Adrenal gland (tissue), 12 donors: ENCODE data around the gene NUP62CL. TPM values are rescaled to one million over a fixed set of nuclear protein-coding genes. Genes with fewer than 3 reads are reported as not detected.

ENCODE experiments used
- DNase-seq, 7 donors: peaks; one replicate each; pipeline ENCODE4 v3.0.0-alpha.2; 2019 to 2020
- H3K27ac ChIP-seq, 5 donors: fragments of 200-600 bp; sonication (generic) in 4 of 5; 1 replicate in 3 of 5; 2 replicates in 2 of 5; pipeline versions ENCODE4 v1.5.1 to v1.8.0; 2016 to 2020; ENCODE audit warnings: mild to moderate bottlenecking in 1 of 5
- H3K27me3 ChIP-seq: fragments of 200-600 bp; 2 replicates; pipeline ENCODE4 v1.8.0; 2021
- H3K36me3 ChIP-seq, 2 donors: fragments of 200-600 bp; replicated peaks in 1 of 2; 1 replicate in 1 of 2; 2 replicates in 1 of 2; pipeline versions ENCODE4 v1.5.1 to v1.8.0; 2018 to 2022
- H3K4me1 ChIP-seq, 2 donors: fragments of 200-600 bp; replicated peaks in 1 of 2; 1 replicate in 1 of 2; 2 replicates in 1 of 2; pipeline versions ENCODE4 v1.5.1 to v1.8.0; 2018 to 2021
- H3K4me3 ChIP-seq, 4 donors: fragments of 200-600 bp; sonication (generic) in 3 of 4; one replicate each; pipeline ENCODE4 v1.5.1; 2016 to 2018
- H3K9me3 ChIP-seq, 3 donors: fragments of 200-600 bp; sonication (generic) in 1 of 3; replicated peaks in 1 of 3; 1 replicate in 2 of 3; 2 replicates in 1 of 3; pipeline versions ENCODE4 v1.5.1 to v1.8.0; 2016 to 2021
- CTCF ChIP-seq, 6 experiments: fragments of 450-650 bp in 4 of 6; fragments of 200-600 bp in 2 of 6; sonication (generic) in 1 of 6; IDR thresholded peaks; 1 replicate in 5 of 6; 2 replicates in 1 of 6; pipeline versions ENCODE4 v1.5.1 to v1.8.0; 2016 to 2021; ENCODE audit warnings: antibody characterized with exemption in 6 of 6, mild to moderate bottlenecking in 2 of 6, moderate library complexity in 1 of 6
- POLR2A ChIP-seq, 2 donors: fragments of 450-650 bp; IDR thresholded peaks; one replicate each; pipeline ENCODE4 v1.6.1; 2017; ENCODE audit warnings: antibody characterized with exemption in 2 of 2, mild to moderate bottlenecking in 2 of 2, moderate library complexity in 1 of 2
- WGBS, 4 donors: extraction: QIAGEN DNeasy Blood & Tissue Kit in 2 of 4; methylation state at CpG; one replicate each; pipeline versions ENCODE4 v1.1.5 to v1.1.7; 2013 to 2017; 5-methylcytosine and 5-hydroxymethylcytosine counted together
- intact Hi-C, 2 donors: fragments of 100-400 bp; cut with DNase I; formaldehyde crosslinking; loops; one replicate each; pipeline versions ENCODE4 v1.14.1 to v1.15.0; 2022 to 2023
- polyA plus RNA-seq, 3 donors: library from polyadenylated mRNA; stranded (reverse); fragments of 200-250 nt in 2 of 3; fragments of 350-450 nt in 1 of 3; fragmentation: Illumina TruSeq in 1 of 3; extraction: RNeasy Lipid Tissue Mini Kit (QIAGEN cat#74804) in 1 of 3; gene quantifications; one replicate each; pipeline ENCODE4 v1.2.3, GENCODE V29; 2013 to 2014
- total RNA-seq, 9 donors: library from RNA; depleted of rRNA in 4 of 9; stranded (reverse); fragments of >200 nt in 4 of 9; fragments of 120-200 nt in 1 of 9; fragmentation: NEBNext Ultra II Directional in 1 of 9; extraction: Animal tissue kit (Norgen Biotek cat#: 25700) in 1 of 9; gene quantifications; one replicate each; pipeline versions ENCODE4 v1.1.0 to v1.2.4, GENCODE V29; 2013 to 2023
- donor health status: healthy with polysubstance abuse.
- donor health status: Bipolar disorder and iron deficiency.
- donor health status: DM: yes; HTN: yes; CAD: no.
- donor health status: DM: no; HTN: no; CAD: no.
- donor health status: DM: no; HTN: no; CAD: no.
- donor health status: DM: yes; HTN: yes; CAD: no.

The NUP62CL gene
- total and polyA plus RNA-seq, 12 donors: 1.3 to 12.2 (median 4.6) TPM

DNA sequence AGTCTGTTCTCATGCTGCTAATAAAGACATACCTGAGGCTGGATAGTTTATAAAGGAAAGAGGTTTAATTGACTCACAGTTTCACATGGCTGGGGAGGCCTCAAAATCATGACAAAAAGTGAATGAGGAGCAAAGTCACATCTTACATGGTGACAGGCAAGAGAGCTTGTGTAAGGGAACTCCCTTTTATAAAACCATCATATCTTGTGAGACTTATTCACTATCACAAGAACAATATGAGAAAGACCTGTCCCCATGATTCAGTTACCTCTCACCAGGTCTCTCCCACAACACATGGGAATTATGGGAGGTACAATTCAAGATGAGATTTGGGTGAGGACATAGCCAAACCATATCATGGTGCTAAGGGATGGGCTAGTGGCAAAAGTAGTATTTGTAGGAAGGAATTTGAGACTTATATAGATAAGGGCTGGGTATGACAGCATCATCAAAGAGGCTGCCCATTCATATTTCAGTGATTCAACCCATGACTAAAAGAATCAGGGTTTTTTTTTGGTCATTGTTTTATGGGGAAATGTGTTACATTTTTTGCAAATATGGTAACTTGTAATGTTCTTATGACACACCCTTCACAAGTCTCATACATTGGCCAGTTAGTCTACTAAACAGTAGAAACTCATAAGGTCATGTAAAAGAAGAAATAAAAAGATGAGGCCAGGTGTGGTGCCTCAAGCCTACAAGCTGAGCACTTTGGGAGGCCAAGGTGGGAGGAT lies 34.7 kb downstream of the NUP62CL start:
- intact Hi-C loops: no loop called here
- H3K9me3 ChIP-seq: no peaks in the 10 kb centered on the region
- H3K4me1 ChIP-seq: no peaks in the 10 kb centered on the region
- DNase-seq: no peak
- H3K27me3 ChIP-seq: no peaks in the 10 kb centered on the region
- H3K4me3 ChIP-seq: no peak overlapping the region
- H3K27ac ChIP-seq: no peak overlapping the region
- TF ChIP-seq CTCF (IDR thresholded peaks at IDR 0.05) (no peak), POLR2A (IDR thresholded peaks at IDR 0.05) (no peak)
- no peaks in the 10 kb centered on the region for H3K36me3 ChIP-seq

DNA sequence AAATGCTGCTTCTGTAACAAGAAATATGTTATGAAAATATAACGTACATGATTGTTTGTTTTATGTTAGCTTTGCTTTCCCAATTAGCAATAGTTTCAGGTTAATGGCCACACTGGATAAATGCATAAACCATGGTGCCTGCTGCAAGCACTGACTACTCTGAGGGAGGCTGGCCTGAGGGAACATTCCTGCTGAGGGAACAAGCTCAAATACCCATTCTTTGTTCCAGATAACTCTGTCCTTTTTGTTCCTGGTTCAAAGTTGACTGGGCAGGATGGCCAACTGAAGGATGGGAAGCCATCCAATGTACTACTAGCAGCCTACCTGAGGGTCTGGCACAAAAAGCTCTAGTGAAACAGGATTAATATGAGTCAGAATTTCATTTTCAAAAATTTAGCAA lies 37.5 kb downstream of the NUP62CL start:
- 67 to 92% (median 81%) methylated on average over 1 of the region's 1 CpG for WGBS, 4 donors

GRCh38 chrX:107168257-107168656 lies 38.0 kb downstream of the NUP62CL start:
- intact Hi-C loops: no loop called here

More for the DNA sequence above, 37.5 kb downstream of the NUP62CL start:
- Histone ChIP-seq H3K27me3 (no peaks in the 10 kb centered on the region), H3K4me3 (no peak overlapping the region), H3K9me3 (no peaks in the 10 kb centered on the region), H3K27ac (no peak overlapping the region), H3K4me1 (no peaks in the 10 kb centered on the region), H3K36me3 (no peaks in the 10 kb centered on the region)
- TF ChIP-seq CTCF (IDR thresholded peaks at IDR 0.05) (no peak), POLR2A (IDR thresholded peaks at IDR 0.05) (no peak)
- DNase-seq: no peak
- intact Hi-C loops: no loop called here

More at GRCh38 chrX:107168257-107168656, 38.0 kb downstream of the NUP62CL start:
- no peak for TF ChIP-seq CTCF (IDR thresholded peaks at IDR 0.05)
- TF ChIP-seq POLR2A (IDR thresholded peaks at IDR 0.05): no peak
- H3K4me3 ChIP-seq: no peak overlapping the region
- DNase-seq: no peak
- H3K36me3 ChIP-seq: no peaks in the 10 kb centered on the region
- no peak overlapping the region for H3K27ac ChIP-seq
- H3K9me3 ChIP-seq: no peaks in the 10 kb centered on the region
- no peaks in the 10 kb centered on the region for H3K27me3 ChIP-seq
- H3K4me1 ChIP-seq: no peaks in the 10 kb centered on the region
